ENCODE data around the gene SVOPL.

The SVOPL gene

DNA sequence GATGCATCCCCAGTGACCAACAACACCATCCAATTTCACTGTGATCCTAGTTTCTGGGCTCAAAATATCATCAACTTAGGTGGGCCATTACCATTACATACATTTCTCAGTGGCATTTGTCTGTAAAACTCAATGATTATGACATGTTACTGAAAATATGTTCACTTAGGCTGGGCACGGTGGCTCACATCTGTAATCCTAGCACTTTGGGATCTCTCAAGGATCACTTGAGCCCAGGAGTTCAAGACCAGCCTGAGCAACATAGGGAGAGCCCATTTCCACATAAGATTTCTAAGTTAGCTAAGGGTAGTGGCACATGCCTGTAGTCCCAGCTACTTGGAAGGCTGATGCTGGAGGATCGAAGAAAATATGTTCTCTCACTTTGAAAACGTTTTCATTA is 150.1 kb downstream of the SVOPL start:
- peaks cover 89% of the 10 kb centered on the region for H3K36me3 Mint-ChIP-seq (ENCODE audit: low read depth)
- H3K27me3 Mint-ChIP-seq (ENCODE audit: low read depth) = no peaks in the 10 kb centered on the region
- no peak overlapping the region for H3K4me3 Mint-ChIP-seq
- H3K4me1 Mint-ChIP-seq = no peaks in the 10 kb centered on the region
- H3K27ac Mint-ChIP-seq = no peak overlapping the region
- no peak for TF ChIP-seq CTCF (IDR thresholded peaks at IDR 0.05; ENCODE audit: unreplicated experiment in 3 of 3)
- H3K9me3 Mint-ChIP-seq = peaks cover 44% of the 10 kb centered on the region

GRCh38 chr7:138550337-138550736 is 150.8 kb downstream of the SVOPL start:
- peaks cover 42% of the 10 kb centered on the region for H3K9me3 Mint-ChIP-seq
- H3K27ac Mint-ChIP-seq = no peak overlapping the region
- no peaks in the 10 kb centered on the region for H3K4me1 Mint-ChIP-seq
- H3K4me3 Mint-ChIP-seq = no peak overlapping the region
- H3K36me3 Mint-ChIP-seq (ENCODE audit: low read depth) = peaks cover 89% of the 10 kb centered on the region
- no peak for TF ChIP-seq CTCF (IDR thresholded peaks at IDR 0.05; ENCODE audit: unreplicated experiment in 3 of 3)
- H3K27me3 Mint-ChIP-seq (ENCODE audit: low read depth) = no peaks in the 10 kb centered on the region

DNA sequence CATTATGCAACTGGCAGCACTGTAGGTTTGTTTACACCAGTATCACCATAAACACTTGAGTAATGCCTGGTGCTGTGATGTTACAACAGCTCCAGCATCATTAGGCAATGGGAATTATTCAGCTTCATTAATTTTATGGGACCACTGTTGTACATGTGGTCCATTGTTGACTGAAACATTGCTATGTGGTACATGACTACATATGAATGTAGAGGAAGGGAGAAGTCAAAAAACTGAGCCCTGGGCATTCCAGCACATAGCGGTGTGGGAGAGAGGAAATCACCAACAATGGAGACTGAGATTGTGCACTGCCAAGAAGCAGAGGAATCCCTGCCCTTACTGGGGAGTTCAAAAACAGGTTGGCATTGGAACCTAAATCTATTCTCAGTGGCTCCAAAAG is 152.1 kb downstream of the SVOPL start:
- no peak for TF ChIP-seq CTCF (IDR thresholded peaks at IDR 0.05; ENCODE audit: unreplicated experiment in 3 of 3)

GRCh38 chr7:138546829-138547228 is 154.3 kb downstream of the SVOPL start:
- Mint-ChIP-seq H3K27ac (no peak overlapping the region), H3K4me1 (no peaks in the 10 kb centered on the region), H3K36me3 (ENCODE audit: low read depth) (peaks cover 83% of the 10 kb centered on the region), H3K9me3 (peaks cover 30% of the 10 kb centered on the region), H3K27me3 (ENCODE audit: low read depth) (no peaks in the 10 kb centered on the region), H3K4me3 (no peak overlapping the region)
- no peak for TF ChIP-seq CTCF (IDR thresholded peaks at IDR 0.05; ENCODE audit: unreplicated experiment in 3 of 3)

More for the DNA sequence above, 152.1 kb downstream of the SVOPL start:
- H3K4me1 Mint-ChIP-seq = no peaks in the 10 kb centered on the region
- H3K9me3 Mint-ChIP-seq = peaks cover 35% of the 10 kb centered on the region
- no peak overlapping the region for H3K27ac Mint-ChIP-seq
- H3K36me3 Mint-ChIP-seq (ENCODE audit: low read depth) = peaks cover 90% of the 10 kb centered on the region
- H3K27me3 Mint-ChIP-seq (ENCODE audit: low read depth) = no peaks in the 10 kb centered on the region
- H3K4me3 Mint-ChIP-seq = no peak overlapping the region

- no peaks in the 10 kb centered on the region for H3K4me1 Mint-ChIP-seq
- no peak overlapping the region for H3K27ac Mint-ChIP-seq
- peaks cover 83% of the 10 kb centered on the region for H3K36me3 Mint-ChIP-seq (ENCODE audit: low read depth)
- TF ChIP-seq CTCF (IDR thresholded peaks at IDR 0.05; ENCODE audit: unreplicated experiment in 3 of 3) = no peak
- H3K27me3 Mint-ChIP-seq (ENCODE audit: low read depth) = no peaks in the 10 kb centered on the region
- peaks cover 34% of the 10 kb centered on the region for H3K9me3 Mint-ChIP-seq
- no peak overlapping the region for H3K4me3 Mint-ChIP-seq
These were observed 155.0 kb downstream of the SVOPL start for GRCh38 chr7:138546064-138546619.

DNA sequence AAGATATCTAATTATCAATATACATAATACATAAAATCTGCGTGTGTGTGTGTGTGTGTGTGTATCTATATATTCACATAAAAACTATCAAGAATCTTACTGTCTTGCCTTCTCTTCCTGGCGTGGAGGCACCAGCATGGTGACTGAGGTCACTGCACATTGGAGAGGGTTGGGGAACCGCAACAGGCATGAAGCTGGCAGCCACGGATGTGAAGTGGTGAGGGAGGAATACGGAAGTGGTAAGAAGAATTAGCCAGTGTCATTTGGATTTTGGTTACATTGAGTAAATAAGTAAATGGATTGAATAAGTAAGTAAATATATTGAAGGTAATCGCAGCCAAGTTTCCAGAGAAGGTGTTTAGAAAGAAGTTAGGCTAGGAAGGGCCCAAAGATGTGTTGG is 156.0 kb downstream of the SVOPL start:
- H3K4me1 Mint-ChIP-seq = no peaks in the 10 kb centered on the region
- peaks cover 84% of the 10 kb centered on the region for H3K36me3 Mint-ChIP-seq (ENCODE audit: low read depth)
- no peak overlapping the region for H3K4me3 Mint-ChIP-seq
- TF ChIP-seq CTCF (IDR thresholded peaks at IDR 0.05; ENCODE audit: unreplicated experiment in 3 of 3) = no peak
- no peaks in the 10 kb centered on the region for H3K27me3 Mint-ChIP-seq (ENCODE audit: low read depth)
- H3K27ac Mint-ChIP-seq = no peak overlapping the region
- peaks cover 36% of the 10 kb centered on the region for H3K9me3 Mint-ChIP-seq

All from nephron (organoid).